COLO829 (cell line): Measurements from ENCODE around the gene CSN3.
"Not testable (repeated sequence)": the region's sequence is repeated elsewhere in the genome, so short reads cannot be mapped to it uniquely, and the experiment has no call there.

Experiments
- DNase-seq: peaks from one replicate; pipeline ENCODE4 v3.0.0; 2012; ENCODE audit warnings: low spot score

The CSN3 gene, protein sequence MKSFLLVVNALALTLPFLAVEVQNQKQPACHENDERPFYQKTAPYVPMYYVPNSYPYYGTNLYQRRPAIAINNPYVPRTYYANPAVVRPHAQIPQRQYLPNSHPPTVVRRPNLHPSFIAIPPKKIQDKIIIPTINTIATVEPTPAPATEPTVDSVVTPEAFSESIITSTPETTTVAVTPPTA

DNA sequence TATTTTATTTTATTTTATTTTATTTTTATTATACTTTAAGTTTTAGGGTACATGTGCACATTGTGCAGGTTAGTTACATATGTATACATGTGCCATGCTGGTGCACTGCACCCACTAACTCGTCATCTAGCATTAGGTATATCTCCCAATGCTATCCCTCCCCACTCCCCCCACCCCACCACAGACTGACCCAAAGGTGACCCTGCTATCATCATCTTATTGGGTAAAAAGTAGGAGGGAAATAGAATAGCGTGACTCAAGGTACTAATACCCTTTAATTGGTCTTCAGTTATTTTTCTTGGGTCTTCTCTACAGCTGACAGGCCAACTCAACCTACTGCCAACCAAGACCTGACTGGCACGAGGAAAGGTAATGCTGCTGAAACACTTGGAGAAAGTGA is at the start of gene CSN3:
Gene CSN3 (plus strand): TSS at position 301 of the 400 bp plus-strand sequence. CDS start 2,223 bp downstream, outside the sequence.
- DNase-seq = not testable (repeated sequence)

DNA sequence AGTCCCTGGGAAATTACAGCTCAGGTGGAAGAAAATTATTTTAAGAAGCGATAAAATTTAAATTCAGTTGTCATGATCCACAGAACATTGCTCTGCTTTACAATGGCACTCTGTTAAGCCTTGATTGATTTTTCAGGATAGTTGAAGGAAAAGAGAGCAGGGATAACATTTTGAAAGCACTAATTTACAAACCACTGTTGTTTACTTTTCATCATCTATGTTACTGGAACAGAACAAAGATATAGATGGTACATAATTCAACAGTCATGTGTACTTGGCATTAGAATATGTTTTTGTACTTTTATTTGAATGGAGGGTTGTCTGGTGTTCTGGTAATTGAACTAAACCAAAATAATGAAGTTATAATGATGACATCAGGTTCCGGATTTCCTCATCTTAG is 49.5 kb upstream of the CSN3 start:
- DNase-seq = no peak

DNA sequence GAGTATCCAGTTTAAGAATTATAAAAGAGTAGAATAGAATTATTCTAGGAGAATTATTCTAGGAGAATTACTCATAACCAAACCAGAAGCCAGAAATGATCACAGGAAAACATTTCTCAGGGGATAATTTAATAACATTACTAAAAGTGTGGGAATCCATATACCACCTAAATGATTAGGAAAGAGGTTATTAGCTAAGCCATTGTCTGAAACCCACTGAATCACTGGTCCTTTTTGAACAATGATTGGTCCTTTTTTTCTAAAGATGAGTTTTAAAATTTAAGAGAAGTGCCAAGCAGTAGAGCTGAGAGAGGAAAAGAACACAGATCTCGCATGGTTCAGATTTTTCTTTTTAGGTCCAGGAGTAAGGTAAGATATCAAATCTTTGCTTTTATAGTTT is 47.0 kb upstream of the CSN3 start, which contains the start of gene ODAM:
Gene ODAM (plus strand): TSS at position 301 of the 400 bp plus-strand sequence. CDS start 819 bp downstream, outside the sequence.
- no peak for DNase-seq

DNA sequence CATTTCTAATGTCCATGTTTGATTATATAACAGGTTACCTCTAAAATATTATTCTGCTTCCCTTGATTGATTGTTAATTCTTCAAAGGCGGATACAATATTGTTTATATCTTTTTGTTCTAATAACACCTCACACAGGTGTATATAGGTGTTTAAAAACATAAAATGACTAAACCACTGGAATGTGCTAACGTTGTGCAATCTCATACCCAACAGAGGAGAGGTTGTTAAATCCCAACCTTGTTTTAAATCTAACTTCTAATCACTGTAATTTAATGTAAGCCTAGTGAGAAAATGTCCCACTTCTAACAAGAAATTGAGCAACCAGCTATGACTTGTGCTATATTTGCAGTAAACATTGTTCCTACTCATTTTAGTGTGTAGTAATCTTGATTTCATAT is 45.5 kb upstream of the CSN3 start:
- no peak for DNase-seq

DNA sequence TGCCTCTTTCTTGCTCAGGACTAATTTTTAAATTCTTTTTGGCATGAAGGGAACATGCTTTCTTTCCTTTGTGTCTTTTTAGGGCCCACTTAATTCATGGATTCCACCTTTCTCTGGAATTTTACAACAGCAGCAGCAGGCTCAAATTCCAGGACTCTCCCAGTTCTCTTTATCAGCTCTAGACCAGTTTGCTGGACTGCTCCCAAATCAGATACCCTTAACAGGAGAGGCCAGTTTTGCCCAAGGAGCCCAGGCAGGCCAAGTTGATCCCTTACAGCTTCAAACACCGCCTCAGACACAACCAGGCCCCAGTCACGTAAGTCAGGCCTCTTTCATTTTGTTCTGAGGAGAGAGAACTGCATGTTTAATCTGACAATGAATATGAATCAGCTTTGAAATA is 44.6 kb upstream of the CSN3 start:
- no peak for DNase-seq

DNA sequence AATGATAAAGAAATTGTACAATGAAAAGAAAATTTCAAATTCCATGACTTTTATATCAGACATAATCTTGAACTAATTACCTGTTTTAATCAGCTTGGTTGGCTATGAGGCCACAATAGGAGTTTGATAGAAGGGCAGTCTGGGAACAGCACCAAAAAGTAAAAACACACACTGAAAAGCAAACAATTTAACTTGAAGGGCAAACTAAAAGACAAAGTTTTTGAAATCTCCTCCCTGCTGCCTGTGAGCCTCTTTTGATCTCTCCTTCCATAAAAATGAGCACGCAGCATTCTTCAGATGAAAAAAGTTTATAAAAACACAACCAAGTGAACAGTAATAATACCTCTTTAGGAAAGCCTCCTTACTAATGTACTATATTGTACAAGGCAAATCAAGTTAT is 38.8 kb upstream of the CSN3 start:
- no peak for DNase-seq

DNA sequence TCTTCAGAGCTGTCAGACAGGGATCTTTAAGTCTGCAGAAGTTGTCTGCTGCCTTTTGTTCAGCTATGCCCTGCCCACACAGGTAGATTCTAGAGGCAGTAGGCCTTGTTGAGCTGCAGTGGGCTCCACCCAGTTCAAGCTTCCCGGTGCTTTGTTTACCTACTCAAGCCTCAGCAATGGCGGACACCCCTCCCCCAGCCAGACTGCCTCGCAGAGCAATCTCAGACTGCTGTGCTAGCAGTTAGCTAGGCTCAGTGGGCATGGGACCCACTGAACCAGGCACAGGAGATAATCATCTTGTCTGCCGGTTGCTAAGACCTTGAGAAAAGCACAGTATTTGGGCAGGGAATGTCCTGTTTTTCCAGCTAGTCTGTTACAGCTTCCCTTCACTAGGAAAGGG is 29.6 kb upstream of the CSN3 start:
- DNase-seq = not testable (repeated sequence)

DNA sequence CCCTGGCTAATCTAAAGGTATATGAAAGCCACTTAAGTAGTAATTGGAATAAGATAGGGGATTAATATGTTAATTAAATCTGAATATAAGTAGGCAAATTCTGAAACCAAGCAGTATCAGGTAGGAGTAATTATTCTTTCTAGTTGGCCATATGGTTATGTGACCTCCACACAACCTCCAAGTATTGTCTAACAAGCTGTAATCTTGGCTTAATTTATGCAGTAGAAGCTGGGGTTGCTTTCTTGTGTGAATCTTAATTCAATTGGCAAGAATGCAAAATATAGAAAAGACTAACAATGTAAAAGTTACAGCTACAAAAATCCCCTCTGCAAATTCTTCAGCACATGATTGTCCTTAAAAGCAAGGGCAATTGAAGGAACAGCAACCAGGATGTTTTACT is 26.3 kb upstream of the CSN3 start:
- DNase-seq = not testable (repeated sequence)

DNA sequence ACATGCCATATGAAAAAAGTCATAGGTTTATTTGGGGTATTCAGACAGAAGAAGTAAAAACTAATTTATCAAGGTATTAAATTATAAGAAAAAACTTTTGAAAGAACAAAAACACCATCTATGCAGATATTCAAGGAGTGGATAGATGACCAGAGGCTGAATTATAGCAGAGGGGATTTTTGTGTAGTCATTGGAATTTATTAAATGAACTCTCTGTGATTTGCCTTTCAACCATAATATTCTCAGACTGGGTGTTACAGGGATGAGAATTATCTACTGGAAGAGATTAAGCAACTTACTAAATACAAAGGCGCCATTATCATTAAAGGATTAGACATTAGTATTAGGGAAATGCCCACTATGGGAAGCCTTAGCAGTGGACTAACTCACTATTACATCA is 25.8 kb upstream of the CSN3 start:
- DNase-seq = not testable (repeated sequence)

DNA sequence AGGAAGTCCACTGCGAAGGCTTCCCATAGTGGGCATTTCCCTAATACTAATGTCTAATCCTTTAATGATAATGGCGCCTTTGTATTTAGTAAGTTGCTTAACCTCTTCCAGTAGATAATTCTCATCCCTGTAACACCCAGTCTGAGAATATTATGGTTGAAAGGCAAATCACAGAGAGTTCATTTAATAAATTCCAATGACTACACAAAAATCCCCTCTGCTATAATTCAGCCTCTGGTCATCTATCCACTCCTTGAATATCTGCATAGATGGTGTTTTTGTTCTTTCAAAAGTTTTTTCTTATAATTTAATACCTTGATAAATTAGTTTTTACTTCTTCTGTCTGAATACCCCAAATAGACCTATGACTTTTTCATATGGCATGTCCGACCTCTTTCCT is 21.0 kb upstream of the CSN3 start:
- DNase-seq = peak; percentile 6

DNA sequence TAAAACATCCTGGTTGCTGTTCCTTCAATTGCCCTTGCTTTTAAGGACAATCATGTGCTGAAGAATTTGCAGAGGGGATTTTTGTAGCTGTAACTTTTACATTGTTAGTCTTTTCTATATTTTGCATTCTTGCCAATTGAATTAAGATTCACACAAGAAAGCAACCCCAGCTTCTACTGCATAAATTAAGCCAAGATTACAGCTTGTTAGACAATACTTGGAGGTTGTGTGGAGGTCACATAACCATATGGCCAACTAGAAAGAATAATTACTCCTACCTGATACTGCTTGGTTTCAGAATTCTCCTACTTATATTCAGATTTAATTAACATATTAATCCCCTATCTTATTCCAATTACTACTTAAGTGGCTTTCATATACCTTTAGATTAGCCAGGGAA is 20.6 kb upstream of the CSN3 start:
- DNase-seq = not testable (repeated sequence)

DNA sequence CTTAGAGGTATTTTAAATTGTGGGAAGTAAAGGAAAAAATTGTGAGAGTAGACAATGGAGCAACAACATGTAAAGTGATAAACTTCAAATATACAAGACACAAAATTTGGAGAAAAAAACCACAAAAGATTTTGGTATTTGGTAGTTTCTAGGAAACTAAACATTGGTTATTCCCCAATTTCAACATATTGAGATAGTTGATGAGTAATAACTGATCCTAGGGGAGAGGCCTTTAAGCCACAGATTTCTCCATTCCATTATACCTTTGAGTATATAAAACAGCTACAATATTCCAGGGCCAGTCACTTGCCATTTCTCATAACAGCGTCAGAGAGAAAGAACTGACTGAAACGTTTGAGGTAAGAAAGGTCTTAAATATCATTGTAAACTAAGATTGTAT is 16.6 kb upstream of the CSN3 start, which contains the start of gene FDCSP:
Gene FDCSP (plus strand): TSS at position 301 of the 400 bp plus-strand sequence. CDS start 5,071 bp downstream, outside the sequence.
- DNase-seq = no peak

DNA sequence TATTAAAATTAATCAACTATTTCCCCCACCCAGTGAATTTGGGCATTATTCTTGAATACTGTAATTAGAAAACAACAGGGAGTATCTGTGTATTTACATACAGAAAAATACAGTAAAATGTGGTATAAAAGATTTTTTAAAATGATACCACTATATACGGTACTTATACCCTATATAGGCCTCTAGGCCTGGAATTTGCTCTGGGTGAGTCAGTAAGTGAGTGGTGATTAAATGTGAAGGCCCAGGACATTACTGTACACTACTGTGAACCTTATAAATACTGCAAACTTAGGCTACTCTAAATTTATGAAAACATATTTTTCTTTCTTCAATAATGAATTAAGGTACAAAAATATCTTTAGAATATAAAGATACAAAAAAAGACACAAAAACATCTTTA is 6.3 kb upstream of the CSN3 start:
- DNase-seq = no peak

DNA sequence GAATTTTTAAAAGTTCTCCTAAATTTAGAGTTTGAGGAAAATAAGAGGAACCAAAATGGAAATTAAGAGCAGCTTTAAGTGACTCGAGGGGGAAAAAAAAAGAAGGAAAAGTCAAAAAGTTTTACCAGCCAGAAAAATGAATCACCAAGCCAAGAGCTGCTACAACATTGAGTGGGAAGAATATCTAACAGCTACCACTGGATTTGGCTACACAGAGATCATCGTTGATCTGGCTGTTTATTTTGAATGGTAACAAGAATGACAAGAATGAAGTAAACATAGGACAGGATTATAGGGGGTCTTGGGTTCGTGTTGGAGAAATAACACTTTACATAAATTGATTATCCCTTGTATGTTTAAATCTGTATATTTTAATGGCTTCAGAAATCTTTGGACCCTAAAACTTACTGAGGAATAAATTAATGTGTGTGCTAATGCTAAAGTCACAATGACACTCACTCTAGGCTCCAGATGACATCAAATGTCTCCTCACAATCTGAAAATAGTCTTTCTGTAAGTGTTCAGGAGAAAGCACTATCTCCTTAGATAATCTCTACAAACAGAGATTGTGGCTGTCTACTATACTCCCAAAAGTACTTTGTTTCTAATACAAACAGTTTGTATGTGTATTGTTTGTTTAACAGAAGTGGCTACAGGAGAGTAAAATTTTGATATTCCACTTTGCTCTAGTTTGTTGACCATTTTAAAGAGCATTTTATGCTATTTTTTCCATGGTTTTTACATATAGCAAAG is 3.1 kb upstream of the CSN3 start:
- no peak for DNase-seq

DNA sequence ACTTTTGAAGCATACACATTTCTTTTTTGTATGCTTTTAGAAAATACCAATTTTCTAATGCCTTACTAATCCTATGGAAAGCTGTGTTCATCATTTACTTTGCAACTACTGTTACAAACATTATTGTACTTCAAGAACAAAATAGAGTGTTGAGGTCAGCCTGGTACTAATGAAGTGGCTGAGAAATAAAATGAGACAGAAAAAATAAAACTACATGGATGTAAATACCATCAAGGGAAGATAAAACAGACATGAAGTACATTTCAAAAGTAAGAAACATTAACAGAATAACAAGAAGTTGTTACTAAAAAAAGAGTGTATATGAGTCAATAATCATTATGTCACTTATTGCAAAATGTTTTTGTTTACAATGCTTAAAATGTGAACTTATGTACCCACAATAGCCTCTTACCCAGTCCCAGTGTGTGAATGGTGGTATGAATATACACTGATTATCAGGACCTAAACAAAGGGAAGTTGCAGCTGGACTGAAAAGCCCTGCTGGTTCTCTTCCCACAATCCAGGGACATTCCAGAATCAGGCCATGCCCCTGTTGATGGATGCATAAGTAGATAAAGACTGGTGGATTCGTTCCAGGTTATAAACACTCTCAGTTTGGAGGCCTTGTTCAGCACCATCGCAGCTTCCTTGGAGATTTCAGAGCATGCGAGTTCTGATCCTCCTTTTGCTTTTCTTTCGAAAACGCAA is 2.4 kb upstream of the CSN3 start:
- no peak for DNase-seq

DNA sequence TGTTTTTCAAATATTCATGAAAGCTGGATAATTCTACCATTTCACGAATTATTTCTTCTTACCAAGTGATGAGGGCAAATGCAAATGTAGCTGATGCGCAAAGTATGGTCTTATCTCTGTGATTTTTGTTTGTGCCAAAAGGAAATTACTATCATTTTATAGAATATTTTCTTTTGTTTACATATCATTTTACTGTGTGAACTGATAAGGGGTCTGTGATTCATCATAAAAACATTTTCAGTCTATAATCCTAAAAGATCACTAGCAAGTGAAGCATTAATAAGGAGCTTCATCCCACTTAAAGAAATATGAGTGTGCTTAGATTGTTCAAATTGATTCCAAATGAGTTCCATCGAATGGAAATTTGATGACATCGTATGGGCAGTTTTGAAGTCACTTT is 694 bp downstream of the CSN3 start:
- no peak for DNase-seq

DNA sequence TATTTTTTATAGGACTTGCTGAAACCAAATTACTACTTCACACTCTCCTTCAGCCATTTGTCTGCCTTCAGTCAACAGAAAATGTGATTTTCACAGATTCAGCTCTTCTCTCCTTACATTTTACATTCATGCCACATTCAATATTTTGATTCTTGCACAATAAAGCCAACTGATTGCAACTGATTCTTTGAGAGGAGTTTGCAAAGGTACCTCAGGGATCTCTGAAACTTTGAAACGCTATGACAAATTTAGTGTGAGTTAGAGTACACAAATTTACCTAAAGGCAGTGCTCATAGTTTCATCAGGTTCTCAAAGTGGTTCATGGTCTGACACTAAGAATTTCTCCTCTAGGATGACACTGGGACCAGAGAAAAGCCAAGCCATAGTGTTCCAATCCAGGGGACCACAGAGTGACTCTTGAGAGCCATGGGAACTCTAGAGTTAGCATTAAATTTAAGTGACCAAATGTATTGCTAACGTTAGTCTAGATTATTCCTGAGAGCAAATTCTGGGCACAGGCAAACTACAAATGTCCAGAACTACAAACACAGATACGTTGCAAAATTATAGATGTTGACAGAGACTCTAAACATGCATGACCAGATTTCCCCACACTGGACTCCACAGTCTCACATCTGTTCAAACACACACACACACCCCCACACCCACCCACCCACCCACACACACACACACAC is 9.0 kb downstream of the CSN3 start:
- DNase-seq = no peak

DNA sequence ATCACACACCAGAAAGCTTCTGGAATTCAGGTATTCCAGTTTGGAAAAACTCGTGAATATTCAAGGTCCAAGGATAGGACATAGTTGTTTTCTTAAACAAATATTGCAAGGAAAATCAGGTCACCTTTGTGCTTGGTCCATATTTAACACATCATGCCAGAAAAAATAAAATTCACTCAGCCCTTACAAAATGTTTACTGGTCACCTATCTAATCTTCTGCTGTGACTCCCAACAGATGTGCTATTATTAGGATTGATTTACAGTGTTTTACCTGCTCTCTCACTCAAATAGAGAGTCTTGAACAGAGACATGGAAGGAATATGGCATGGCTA is 9.5 kb downstream of the CSN3 start:
- no peak for DNase-seq

DNA sequence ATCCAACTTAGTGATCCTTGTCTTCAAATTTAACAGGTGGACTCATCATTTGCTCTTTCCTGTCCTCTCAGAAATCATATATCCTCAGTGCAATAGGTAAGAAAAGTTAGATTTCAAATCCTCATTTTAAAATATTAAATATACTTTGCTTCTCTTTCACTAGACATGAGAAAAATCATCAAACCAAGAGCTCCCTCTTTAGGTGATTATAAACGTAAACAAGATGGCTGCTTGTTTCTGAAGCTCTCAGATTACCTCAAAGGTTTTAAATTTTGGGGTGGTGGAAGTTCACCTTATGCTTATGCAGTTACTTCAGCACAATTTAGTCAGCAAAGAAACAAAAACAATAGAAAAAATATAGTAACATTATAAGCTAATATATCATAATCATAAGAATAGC is 27.3 kb downstream of the CSN3 start:
- DNase-seq = peak; percentile 36

DNA sequence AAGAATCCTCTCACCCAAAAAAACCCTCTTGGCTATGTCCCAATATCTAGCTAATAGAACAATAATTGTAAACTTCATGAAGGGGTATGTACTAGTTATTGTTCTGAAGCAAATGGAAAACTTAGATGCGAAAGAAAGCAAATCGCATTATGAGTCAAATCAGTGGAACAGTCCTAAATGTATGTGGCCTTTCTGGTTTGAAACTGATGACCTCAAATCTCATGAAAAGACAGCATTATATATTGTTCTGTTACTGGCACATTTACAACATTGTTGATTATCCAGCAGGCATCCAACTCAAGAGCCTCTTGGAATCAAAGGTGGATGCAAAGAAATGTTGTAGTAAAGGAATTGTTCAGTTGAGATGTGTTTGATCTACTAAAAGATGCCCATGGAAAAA is 34.7 kb downstream of the CSN3 start:
- peak; percentile 65 for DNase-seq

DNA sequence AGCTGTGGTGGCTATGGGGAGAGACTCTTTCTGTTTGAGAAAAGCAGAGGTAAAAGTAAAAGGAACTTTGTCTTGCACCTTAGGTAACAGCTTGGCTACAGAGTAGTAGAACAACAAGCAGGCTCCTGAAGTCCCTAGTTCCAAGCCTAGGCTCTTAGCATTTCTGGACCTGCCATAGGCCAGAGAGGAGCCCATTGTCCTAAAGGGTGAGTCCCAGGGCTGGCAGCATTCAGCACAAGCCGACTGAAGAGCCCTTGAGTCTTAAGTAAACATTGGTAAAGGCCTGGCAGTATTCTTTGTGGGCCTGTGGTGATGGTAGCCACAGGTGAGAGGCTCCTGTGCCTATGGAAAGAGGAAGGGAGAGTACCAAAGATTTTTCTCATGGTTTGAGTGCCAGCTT is 38.2 kb downstream of the CSN3 start:
- DNase-seq = no peak

DNA sequence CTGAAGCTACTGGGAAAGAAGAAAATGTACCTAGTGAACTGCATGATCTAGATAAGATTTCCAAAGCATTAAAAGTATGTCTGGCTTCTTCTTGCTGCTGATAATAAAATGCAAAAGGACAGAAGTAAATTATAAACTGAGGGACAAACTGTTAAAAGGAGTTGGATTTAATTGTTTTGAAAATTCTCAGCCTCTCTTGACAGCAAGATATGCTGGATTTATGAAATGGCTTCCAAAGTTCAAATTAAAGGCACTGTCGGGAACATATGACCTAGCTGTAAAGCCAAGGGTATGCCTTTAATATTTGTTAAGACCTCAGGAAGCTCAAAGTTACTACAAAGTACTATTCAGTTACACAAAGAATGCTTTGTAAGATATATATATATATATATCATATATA is 46.3 kb downstream of the CSN3 start:
- DNase-seq = peak; percentile 15

DNA sequence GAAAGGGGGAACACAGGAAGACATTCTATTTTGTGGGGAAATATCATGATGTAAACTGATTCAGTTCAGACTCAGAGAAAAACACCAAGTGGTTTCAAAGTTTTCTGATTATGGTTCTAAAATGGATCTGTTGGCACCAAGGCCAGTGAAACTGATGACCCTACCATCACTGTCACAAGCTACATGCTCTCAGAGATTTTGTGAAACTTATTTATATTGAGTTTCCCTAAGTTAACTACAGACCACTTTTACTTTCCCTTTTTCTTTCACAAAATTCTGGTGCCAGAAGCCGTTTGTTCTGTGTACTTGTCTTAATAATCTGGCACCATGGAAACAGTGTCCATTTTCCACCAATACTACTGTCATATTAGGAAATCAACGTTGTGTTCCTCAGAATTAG is 48.9 kb downstream of the CSN3 start:
- no peak for DNase-seq
